ENCODE measurements around the gene SLC17A5. TPM values are rescaled to one million over a fixed set of nuclear protein-coding genes. Genes with fewer than 3 reads are reported as not detected.

Gene SLC17A5
- total and polyA plus RNA-seq, 9 of the 15 experiments (the other 6 are each of a cell fraction or from before 2014, with no cell fraction given), result 1.3 to 7.2 (median 3.4) TPM

DNA sequence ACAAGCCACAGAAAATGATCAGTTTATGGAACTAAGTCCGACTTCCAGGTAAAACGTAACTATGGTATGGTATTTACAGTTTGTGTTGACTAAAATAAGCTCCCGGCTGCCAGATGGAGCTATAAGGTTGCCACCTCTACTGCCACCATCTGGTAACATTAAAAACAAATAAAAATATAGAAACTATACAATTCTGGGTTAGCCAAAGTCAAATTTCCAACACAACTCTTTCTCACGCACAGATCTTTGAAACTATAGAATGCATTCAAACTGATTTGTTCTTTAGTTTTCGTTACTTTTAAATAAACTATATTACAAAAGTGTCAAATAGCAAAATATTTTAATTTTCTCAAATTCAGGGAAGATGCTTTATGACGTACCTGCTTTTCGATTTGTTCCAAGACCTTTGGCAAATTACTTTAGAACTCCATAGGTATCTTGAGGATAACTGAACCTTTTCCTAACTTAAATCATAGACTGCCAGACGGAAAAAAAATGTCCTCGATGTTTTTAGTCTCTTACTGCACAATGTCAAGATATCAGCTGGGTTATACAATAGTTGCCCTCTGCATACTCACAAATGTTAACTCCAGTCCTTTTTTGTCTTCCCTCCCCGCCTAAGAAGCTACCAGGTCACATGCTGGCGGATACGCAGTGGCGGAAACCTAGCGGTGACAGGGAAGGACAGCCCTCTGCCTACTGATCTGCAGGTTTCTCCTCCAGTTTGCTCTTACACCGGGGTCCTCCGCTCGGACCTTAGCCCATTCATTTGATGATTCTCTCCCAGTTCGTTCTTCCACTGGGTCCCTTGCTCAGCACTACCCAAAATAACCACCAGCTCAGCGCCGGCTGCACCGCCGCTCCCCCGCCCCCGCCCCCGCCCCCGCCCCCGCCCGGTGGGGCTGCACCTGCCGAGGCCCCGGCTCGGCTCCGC is 888 bp downstream of the SLC17A5 start (continued):
- peak; percentile 43 for TF ChIP-seq CXXC5 (CRISPR knock-in tag; IDR thresholded peaks at IDR 0.05)
- peak; percentile 7; the same call in 1 of the 2 replicates for TF ChIP-seq CREM (IDR thresholded peaks at IDR 0.05; ENCODE audit: low read depth)
- TF ChIP-seq ZNF41 (CRISPR knock-in tag; conservative IDR thresholded peaks at IDR 0.05), result no peak
- TF ChIP-seq SMARCA4 (IDR thresholded peaks at IDR 0.05), result 0 out of 2 replicates have a peak, but pooled peaks have one; percentile 22
- TF ChIP-seq, protein P1, sequence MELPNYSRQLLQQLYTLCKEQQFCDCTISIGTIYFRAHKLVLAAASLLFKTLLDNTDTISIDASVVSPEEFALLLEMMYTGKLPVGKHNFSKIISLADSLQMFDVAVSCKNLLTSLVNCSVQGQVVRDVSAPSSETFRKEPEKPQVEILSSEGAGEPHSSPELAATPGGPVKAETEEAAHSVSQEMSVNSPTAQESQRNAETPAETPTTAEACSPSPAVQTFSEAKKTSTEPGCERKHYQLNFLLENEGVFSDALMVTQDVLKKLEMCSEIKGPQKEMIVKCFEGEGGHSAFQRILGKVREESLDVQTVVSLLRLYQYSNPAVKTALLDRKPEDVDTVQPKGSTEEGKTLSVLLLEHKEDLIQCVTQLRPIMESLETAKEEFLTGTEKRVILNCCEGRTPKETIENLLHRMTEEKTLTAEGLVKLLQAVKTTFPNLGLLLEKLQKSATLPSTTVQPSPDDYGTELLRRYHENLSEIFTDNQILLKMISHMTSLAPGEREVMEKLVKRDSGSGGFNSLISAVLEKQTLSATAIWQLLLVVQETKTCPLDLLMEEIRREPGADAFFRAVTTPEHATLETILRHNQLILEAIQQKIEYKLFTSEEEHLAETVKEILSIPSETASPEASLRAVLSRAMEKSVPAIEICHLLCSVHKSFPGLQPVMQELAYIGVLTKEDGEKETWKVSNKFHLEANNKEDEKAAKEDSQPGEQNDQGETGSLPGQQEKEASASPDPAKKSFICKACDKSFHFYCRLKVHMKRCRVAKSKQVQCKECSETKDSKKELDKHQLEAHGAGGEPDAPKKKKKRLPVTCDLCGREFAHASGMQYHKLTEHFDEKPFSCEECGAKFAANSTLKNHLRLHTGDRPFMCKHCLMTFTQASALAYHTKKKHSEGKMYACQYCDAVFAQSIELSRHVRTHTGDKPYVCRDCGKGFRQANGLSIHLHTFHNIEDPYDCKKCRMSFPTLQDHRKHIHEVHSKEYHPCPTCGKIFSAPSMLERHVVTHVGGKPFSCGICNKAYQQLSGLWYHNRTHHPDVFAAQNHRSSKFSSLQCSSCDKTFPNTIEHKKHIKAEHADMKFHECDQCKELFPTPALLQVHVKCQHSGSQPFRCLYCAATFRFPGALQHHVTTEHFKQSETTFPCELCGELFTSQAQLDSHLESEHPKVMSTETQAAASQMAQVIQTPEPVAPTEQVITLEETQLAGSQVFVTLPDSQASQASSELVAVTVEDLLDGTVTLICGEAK (IDR thresholded peaks at IDR 0.05), result peak; percentile 38
- TF ChIP-seq, protein P1 (CRISPR knock-in tag; IDR thresholded peaks at IDR 0.05), result no peak
- TF ChIP-seq, protein P2, sequence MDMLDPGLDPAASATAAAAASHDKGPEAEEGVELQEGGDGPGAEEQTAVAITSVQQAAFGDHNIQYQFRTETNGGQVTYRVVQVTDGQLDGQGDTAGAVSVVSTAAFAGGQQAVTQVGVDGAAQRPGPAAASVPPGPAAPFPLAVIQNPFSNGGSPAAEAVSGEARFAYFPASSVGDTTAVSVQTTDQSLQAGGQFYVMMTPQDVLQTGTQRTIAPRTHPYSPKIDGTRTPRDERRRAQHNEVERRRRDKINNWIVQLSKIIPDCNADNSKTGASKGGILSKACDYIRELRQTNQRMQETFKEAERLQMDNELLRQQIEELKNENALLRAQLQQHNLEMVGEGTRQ (CRISPR knock-in tag; IDR thresholded peaks at IDR 0.05), result peak; percentile 82
- no peak for TF ChIP-seq SLC30A9 (CRISPR knock-in tag; IDR thresholded peaks at IDR 0.05)
- TF ChIP-seq, protein P3, sequence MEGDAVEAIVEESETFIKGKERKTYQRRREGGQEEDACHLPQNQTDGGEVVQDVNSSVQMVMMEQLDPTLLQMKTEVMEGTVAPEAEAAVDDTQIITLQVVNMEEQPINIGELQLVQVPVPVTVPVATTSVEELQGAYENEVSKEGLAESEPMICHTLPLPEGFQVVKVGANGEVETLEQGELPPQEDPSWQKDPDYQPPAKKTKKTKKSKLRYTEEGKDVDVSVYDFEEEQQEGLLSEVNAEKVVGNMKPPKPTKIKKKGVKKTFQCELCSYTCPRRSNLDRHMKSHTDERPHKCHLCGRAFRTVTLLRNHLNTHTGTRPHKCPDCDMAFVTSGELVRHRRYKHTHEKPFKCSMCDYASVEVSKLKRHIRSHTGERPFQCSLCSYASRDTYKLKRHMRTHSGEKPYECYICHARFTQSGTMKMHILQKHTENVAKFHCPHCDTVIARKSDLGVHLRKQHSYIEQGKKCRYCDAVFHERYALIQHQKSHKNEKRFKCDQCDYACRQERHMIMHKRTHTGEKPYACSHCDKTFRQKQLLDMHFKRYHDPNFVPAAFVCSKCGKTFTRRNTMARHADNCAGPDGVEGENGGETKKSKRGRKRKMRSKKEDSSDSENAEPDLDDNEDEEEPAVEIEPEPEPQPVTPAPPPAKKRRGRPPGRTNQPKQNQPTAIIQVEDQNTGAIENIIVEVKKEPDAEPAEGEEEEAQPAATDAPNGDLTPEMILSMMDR (IDR thresholded peaks at IDR 0.05 in 2 of 3, conservative IDR thresholded peaks at IDR 0.05 in 1 of 3; ENCODE audit: insufficient read depth in 2 of 3, low read depth in 1 of 3, low read length in 3 of 3), result peak; percentile 19 to 67 (median 63); a peak in 5 of 6 replicates
- TF ChIP-seq CBFA2T2 (conservative IDR thresholded peaks at IDR 0.05), result 0 out of 2 replicates have a peak, but pooled peaks have one; percentile 11
- TF ChIP-seq RAD21 (CRISPR knock-in tag; conservative IDR thresholded peaks at IDR 0.05 in 1 of 2, IDR thresholded peaks at IDR 0.05 in 1 of 2), result peak; percentile 23 to 44; a peak in 3 of 4 replicates
- peak; percentile 62; the same call in 1 of the 2 replicates for TF ChIP-seq ETV1 (tag; conservative IDR thresholded peaks at IDR 0.05; ENCODE audit: low read depth)

Measured in K562 (cell line).